Measurements from ENCODE around the gene MTG2.
"Not testable (repeated sequence)": the region's sequence is repeated elsewhere in the genome, so short reads cannot be mapped to it uniquely, and the experiment has no call there.

The MTG2 gene

GRCh38 chr20:62146019-62146755 is 36.6 kb upstream of the MTG2 start:
- DNase-seq = no peak

DNA sequence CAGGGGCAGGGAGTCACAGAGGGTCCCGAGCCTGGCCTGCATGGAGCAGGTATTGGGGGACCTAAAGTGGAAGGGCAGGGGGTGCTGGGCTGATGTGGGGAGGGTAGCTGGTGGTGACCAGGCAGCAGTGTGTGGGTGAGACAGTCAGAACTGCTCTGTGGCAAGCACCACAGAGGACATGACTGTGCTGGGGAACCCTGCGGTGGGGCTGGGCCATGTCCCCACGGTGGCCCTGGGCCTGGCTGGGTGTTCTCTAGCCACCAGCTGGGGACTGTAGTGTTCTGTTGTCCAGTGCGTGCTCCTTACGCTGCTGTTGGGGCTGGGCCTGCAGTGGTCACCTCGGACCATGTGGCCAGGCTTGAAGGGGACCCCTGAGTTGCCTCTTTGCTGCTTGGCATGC is 35.7 kb upstream of the MTG2 start:
- DNase-seq = no peak

GRCh38 chr20:62147528-62147927 is 35.3 kb upstream of the MTG2 start:
- DNase-seq = no peak

DNA sequence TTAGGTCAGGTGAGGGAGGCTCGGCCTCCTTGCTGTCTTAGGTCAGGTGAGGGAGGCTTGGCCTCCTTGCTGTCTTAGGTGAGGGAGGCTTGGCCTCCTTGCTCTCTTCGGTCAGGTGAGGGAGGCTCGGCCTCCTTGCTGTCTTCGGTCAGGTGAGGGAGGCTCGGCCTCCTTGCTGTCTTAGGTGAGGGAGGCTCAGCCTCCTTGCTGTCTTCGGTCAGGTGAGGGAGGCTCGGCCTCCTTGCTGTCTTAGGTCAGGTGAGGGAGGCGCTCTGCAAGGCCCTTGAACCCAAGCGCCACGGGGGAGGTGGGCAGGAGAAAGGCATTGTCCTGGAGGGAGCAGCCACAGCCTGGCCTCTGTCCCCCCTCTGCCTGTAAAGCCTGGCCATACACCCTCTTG is 34.4 kb upstream of the MTG2 start:
- not testable (repeated sequence) for DNase-seq

- DNase-seq = no peak
Measured at GRCh38 chr20:62148908-62149314, 33.9 kb upstream of the MTG2 start.

DNA sequence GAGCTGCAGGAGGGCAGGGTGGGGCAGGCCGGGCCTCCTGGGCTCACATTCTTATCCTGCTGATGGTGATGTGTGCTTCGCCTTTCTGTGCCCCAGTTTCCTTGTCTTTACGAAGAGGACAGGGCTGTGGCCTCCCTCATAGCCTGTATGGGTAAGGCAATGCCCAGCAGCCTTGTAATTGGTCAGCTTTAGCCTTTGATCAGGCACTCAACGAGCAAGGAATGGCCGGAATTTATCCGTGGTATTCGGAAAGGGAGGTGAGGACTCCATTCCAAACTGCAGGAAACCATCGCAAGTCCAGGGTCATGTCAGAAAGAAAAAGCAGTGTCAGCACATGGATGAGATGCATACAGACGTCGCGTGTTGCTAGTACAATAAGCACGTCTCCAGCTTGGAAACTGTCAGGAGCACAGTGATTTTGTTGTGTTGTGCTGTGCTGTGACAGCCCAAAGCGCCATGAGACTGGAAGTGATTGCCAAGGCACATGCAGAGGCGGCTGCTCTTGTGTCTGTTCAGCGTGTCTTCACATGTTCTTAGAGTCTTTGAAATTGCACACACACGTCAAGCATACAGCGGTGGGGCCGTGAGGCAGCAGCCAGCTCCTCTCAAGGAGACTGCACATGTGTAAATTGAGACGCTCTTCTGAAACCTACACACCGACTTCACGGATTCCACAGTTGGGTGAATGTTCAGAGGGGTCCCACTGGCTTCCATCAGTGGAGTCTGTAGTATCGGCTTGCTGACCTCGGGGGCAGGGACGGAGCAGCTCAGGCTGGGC is 33.1 kb upstream of the MTG2 start:
- DNase-seq = no peak

GRCh38 chr20:62150310-62150575 is 32.6 kb upstream of the MTG2 start:
- DNase-seq = no peak

DNA sequence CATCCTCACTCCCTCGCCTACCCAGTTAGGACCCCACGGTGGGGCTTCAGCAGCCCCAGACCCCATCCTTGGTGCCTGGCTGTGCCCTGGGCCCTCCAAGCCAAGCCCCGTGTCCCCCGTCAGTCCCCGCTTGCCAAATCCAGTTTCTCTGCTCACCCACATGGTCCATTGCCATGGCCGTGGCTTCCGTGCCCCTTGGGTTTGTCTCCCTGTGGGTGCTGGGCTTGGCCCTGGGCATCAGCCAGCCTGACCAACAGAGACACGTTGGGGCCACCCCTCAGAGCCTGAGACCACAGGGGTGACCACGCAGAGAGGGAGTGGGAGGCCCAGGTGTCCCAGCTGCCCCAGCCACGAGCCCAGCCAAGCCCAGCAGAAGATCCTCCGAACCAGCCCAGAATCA is 31.6 kb upstream of the MTG2 start:
- no peak for DNase-seq

DNA sequence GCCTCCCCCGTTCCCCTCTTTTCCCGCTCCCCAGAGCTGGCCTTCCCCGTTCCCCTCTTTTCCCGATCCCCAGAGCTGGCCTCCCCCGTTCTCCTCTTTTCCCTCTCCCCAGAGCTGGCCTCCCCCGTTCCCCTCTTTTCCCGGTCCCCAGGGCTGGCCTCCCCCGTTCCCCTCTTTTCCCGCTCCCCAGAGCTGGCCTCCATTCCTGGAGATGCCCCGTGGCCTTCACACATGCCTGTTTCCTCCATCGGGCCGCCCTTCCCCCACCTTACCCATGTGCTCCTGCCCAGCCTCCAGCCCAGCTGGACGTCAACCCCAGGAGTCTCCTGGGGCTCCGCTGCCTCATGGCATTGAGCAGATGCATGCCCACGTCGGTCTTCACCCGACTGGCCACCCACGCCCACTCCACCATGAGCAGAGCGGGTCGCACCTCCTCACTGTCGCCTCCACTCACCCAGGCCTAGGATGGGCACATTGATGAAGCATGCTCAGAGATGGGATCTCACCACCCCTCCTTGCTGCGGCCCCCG is 30.9 kb upstream of the MTG2 start:
- DNase-seq = no peak

GRCh38 chr20:62155428-62156253 is 27.2 kb upstream of the MTG2 start:
- no peak for DNase-seq

DNA sequence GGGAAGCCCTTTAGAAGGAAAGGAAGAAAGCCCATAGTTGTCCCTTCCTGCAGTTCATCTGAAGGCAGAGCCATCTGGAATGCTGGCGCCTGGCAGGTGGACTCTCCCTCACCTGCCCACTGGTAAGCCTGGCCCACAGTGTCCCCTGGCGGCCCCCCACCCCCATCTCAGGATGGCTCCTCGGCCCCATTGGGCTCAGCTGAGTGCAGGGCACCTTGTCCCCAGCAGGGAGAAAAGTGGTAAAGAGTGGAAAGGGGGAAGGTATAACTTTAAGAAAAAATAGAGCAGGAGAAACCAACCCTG is 26.6 kb upstream of the MTG2 start:
- DNase-seq = no peak

DNA sequence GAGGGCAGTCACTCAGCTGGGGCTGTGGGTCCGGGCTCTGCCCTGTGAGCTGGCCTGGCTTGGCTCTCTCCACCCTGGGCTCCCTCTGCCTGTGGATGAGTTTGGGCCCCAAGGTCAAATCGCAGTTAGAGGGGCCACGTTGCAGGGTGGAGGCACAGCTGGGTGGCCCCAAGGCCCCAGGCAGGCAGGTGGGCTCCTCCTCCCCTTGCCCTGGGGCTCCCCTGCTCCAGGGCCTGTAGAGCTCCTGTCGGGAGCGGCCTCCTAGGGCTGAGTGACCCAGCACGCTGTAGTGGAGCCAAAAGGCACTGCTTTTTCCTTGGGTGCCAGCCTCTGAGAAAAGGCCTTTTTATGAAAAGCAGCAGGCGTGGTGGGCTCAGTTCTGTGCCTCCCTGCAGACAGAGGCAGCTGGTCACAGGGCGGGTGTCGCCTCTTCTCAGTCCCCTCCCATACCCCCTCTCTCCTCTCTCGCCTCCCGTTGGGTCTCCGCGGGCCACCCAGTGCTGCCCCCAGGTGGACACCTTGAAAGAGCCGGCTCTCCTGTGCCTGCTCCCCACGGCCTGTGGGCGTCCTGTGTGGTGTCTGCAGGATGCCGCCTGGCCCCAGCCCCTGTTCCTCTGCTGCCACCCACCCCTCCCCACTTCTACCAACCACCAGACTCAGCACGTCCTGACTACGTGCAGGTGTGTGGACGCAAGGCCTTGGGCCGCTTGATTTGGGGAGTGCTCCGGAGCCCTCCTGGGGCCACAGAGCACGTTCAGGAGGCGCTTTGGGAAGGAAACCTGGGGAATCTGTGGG is 26.0 kb upstream of the MTG2 start:
- peak; percentile 78 for DNase-seq

DNA sequence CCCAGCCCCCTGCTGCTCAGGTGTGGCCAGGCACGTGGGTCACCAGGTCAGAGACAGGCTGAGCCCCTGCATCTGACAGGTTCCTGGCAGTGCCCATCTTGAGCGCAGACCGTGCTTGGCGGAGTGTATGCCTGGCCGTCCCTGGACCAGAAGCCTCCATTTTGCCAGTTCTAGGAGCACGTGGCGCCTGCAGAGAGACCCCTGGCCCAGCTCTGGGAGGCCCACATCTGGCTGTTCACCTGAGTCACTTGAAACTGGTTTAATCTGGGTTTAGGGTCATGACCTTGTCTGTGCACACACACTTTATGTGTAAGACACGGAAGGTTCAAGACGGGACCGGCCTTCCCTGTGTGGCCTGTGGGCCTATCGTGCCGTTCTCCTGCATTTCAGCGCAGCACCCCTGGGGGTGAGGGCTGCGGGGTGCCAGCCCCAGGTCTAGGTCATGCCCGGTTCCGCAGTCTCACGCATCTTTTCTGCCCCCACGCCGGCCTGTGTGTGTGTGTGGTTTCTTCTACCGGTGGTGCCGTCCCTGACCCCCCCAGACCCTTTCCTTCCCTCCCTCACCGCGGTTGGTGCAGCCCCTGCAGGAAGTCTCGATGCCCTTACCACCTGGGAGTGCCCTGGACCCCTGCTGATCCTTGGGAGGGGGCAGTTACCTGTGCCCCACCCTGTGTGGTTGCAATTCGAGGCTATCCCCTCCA is 25.3 kb upstream of the MTG2 start:
- DNase-seq = no peak

DNA sequence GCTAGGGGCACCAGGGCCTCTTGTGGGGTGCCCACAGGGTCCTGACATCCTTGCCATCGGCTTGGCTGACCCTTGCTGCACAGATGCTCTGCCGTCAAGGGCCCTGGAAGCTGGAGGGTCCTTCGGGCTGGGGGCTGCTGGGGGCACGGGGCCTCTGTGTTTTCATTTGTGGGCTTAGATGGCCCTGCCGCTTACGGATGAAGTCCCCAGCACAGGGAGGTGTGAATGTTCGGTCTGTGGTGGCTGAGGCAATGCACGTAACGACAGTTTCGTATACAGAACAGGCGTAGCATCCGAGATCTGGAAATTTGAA is 24.8 kb upstream of the MTG2 start:
- no peak for DNase-seq

- DNase-seq = no peak
Measured at GRCh38 chr20:62158541-62158940, 24.3 kb upstream of the MTG2 start.

GRCh38 chr20:62159052-62159451 is 23.8 kb upstream of the MTG2 start:
- no peak for DNase-seq

DNA sequence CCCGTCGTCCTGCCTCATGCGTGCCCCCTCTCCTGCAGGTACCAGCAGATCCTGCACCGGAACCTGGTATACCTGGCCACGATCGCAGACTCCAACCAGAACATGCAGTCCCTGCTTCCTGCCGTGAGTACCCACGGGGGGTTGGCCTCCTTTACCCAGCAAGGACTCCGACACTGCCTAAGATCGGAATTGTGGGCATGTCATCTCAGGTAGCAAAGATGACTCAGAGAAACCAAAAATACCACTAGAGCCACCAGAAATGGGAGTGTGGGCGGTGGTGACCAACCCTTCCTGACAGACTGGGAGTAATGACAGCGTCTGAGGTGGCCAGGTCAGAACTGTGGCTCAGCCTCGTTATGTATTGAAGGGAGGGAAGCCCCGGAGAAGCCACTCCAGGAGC is 23.0 kb upstream of the MTG2 start:
- no peak for DNase-seq

- DNase-seq = no peak
Measured at GRCh38 chr20:62160253-62160652, 22.6 kb upstream of the MTG2 start.

GRCh38 chr20:62160876-62161275 is 22.0 kb upstream of the MTG2 start:
- no peak for DNase-seq

DNA sequence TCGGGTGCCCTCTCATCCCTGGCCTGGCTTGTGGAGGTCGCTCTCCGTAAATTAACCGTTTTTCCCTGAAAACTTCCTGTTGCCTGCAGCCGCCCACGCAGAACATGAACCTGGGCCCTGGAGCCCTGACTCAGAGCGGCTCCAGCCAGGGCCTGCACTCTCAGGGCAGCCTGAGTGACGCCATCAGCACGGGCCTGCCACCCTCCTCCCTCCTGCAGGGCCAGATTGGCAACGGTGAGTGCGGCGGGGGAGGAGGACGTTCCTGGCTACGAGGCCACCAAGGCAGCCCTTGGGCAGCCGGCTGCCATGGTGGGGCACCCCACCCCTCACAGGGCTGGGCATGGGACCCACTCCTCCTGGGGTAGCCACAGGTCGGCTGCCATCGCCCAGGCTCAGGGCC is 21.5 kb upstream of the MTG2 start:
- no peak for DNase-seq

DNA sequence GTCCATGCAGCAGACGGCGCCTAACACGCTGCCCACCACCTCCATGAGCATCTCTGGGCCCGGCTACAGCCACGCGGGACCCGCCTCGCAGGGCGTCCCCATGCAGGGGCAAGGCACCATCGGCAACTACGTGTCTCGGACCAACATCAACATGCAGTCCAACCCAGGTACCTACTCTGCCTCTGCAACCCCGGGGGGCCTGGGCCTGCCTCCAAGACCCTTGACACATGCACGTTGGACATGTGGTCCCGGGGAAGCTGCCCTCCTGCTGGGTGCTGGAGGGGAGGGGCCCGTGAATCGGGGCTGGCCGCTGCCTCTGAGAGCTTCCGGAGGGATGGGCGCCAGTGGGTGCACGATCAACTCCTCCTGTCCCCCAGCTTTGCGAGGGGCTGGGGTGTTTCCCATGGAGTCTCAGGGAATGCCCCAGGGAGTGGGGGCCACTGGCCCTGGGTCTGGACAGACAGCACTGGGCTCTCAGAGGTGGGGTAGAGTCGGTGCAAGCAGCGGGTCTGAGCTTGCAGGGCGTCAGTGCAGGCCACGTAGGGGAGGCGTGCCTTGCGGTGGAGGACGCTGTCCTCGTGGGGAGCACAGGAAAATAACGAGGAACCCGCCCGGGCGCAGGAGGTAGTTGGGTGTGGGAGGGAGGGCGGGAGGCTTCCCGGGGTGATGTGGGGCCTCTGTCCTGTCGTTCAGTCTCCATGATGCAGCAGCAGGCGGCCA is 19.9 kb upstream of the MTG2 start:
- no peak for DNase-seq

DNA sequence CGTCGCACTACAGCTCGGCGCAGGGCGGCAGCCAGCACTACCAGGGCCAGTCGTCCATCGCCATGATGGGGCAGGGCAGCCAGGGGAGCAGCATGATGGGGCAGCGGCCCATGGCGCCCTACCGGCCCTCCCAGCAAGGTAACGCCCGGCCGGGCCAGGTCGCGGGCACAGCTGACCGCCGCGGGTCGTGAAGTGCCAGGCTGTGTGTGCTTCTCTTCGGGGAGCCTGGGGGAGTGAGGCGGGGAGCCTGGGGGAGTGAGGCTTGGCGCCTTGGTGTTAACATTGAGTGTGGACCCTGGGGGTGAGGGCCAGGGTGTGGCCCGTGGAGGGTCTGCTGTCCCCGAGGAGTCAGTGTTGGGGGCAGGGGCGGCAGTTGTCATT is 19.4 kb upstream of the MTG2 start:
- no peak for DNase-seq
